ENCODE results near the gene LCN6. TPM values are rescaled to one million over a fixed set of nuclear protein-coding genes. Genes with fewer than 3 reads are reported as not detected.
A peak's percentile ranks its signal among the peaks of the same experiment; 100 is the strongest.
"Not testable (repeated sequence)": the region's sequence is repeated elsewhere in the genome, so short reads cannot be mapped to it uniquely, and the experiment has no call there.

The LCN6 gene
- total RNA-seq, 1 donor from 2014 or later = 22.2 TPM

DNA sequence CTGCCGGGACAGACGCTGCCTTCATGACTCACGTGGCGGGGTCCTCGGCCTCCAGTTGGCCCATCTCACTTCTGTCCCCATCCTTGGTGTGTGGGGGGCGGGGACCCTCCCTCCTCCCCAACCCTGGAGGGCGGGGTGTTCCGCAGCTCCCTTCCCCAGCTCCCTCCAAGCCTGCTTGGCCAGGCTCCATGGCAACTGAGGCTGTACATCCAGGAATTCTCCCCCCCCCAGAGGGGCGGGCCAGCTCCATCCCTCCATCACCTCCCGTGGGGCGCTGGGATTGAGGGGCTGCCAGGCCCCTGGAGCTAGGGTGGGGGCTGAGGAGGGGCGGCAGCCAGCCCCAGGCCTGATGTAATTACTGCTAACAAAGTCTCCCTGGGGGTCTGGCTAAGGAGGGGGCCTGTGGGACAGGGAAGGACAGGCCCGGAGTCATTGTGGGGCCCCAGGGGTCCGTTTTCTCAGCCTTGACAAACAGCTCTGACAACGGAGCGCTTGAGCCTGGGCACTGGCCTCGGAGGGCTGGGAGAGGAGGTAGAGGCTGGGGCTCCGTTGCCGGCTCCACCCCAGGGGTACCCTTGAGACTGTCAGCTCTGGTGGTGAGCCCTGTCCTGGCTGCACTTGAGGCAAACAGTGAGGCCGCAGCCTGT lies 28.0 kb downstream of the LCN6 start:
- intact Hi-C loops (cut with DNase I) = no loop called here
- DNase-seq (ENCODE audit: missing footprints) (no peak), ATAC-seq (peak; percentile 40)

DNA sequence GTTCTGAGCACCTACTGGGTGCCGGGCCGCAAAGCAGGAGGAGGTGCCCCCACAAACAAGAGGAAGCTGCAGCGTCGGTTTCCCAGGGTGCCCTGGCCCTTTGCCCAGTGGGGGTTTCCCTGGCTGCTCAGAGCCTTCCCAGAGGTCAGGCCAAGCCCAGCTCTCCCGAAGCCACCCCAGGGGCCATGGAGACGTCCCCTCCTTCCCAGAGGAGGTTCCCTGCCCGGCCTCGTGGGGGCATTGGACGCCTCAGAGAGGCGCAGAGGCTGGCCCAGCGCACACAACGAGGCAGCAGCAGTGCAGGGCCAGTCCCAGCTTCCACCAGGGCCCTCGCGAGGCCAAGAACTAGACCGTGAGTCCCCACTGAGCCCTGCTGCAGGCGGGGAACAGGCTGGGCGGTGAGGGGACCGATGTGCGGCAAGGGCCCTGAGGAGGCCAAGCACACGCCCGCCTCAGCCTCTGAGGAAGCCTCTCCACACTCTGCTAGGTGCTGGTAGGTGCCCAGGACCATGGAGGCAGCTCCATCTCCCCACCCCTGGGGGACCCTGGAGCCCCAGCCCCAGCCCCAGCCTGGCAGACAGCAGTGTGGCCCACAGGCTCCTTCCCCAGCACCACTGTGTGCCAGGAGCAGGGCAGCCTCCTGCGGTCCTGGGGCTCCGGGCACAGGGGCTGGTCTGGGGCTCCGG lies 29.0 kb downstream of the LCN6 start:
- no peak for ATAC-seq
- intact Hi-C loops (cut with DNase I) = loop anchor here (5.0 kb wide), 1 partner anchor 47 kb away; no protein-coding TSS in a partner anchor
- DNase-seq (ENCODE audit: missing footprints) = no peak

DNA sequence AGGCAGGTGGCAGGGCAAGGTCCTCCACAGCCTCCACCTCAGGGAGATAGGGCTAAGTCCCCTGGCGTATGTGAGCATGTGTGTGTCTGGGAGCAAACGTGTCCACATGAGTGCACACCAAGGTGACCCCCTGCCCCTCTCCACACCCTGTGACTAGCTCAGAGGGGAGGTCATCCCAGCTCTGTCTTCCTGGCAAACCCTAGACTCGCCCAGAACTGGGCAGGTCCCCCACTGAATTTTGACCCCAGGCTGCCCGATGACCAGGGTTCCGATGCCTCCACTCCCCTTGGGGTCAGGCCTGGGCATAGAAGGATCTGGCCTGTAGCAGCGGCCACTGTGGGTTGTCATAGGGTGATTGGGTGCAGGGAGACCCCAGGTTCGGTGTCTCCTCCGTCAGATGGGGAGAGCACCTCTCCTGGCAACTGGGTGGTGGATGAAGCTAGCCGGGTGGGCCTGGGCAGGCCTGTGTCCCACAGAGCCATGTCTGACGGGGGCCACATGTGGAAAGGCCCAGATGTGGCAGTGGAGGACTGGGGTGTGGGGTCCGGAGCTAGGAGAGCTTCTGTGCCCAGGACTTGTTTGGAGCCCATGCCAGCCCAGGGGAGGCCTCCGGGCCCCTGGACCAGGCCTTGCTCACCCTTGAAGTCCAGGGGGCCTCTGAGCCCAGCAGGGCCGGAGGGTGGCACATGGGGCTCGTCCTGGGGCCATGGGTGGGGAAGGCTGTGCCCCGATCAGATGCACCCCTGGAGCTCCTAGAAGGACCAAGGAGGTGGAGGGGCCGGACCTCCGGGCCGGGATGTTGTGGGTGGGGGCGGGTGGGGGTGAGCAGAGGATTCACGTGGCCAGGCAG lies 29.8 kb downstream of the LCN6 start:
- DNase-seq (ENCODE audit: missing footprints) (no peak), ATAC-seq (no peak)
- intact Hi-C loops (cut with DNase I) = loop anchor here (5.0 kb wide), 1 partner anchor 46 kb away; no protein-coding TSS in a partner anchor

DNA sequence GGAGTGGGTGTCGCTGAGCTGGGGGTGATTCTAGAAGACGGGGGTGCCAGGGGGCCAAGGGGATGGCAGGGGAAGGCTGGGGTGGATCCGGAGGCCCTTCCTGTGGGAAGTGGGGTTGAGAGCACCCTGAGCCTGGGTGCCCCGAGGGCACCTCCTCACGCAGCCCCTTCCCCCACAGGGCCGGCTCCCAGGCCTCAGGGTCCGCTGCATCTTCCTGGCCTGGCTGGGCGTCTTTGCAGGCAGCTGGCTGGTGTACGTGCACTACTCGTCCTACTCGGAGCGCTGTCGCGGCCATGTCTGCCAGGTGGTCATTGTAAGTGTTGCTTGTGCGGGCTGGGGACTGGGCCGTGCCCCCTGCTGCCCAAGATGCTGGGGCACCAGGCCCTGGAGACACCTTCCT lies 30.9 kb downstream of the LCN6 start:
- DNase-seq (ENCODE audit: missing footprints) (no peak), ATAC-seq (no peak)
- intact Hi-C loops (cut with DNase I) = loop anchor here (5.0 kb wide), 1 partner anchor 45 kb away; no protein-coding TSS in a partner anchor

DNA sequence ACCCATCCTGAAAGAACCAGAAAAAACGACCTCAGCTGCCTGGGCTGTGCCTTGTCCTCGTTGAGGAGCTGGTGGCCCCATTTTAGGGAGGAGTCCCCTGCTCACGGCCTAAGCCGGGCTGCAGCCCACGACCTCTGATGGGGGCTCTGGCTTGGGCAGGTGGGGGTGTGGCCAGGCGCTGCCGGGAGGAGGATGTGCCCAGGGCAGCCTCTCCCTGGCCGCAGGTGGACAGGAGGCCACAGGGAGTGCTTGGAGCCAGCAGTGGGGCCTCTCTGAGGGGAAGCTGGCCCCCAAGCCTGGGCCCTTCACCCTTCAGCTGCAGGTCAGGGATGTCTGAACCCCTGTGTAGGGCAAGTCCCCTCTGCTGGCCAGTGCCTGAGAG lies 33.4 kb downstream of the LCN6 start:
- no peak for ATAC-seq
- intact Hi-C loops (cut with DNase I) = loop anchor here (5.0 kb wide), 1 partner anchor 43 kb away; no protein-coding TSS in a partner anchor
- no peak for DNase-seq (ENCODE audit: missing footprints)

DNA sequence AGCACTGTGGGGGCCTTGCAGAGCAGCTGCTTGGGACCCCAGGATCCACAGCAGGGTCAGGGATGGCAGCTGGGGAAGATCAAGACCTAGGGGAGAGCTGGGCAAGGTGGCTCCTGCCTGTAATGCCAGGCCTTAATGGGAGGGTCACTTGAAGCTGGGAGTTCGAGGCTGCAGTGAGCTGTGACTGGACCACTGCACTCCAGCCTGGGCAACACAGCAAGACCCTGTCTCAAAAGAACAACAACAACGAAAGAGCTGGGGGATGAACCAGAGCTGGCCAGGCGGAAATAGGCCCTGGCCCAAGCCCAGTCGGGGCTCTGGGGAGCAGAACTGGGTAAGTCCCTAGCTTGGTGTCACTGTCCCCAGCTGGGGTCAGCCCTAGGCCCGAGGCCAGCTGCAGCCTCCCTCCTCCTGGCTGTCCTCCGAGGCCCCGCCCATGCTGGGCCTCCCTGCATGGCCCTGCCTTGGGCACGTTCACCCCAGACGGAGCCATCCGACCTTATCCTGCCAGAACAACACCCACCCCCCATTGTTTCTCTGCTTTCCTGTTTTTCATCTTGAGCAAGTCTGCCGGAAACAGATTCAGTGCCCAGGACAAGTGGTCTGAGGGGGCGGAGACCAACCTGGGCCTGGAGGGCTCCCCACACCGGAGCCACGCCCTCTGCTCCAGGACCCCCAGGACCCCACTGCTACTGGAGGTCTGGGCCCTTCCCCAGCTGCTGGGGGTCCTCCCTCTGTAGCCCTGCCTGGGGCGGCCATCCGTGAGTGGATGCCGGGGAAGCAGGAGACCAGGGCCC lies 34.0 kb downstream of the LCN6 start:
- DNase-seq (ENCODE audit: missing footprints) (peak; percentile 78), ATAC-seq (peak; percentile 34)
- intact Hi-C loops (cut with DNase I) = no loop called here

DNA sequence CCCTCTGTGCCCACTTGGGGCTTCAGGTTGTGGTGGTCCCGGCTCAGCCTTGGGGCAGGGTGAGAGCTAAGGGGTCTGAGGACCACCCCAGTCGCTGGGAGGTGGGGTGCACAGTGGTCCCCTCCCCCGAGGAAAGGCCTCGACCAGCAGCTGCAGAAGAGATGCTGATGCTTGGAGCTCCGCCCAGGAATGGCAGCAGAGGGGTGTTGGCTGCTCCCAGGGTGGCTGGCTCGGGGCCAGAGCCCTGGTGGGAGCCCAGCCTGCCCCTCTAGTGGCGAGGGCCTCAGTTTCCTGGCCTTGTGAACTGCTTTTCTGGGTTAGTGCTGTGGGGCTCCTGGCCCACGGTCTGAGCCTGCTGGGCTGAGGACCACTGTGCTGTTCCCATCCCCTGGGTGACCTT lies 34.8 kb downstream of the LCN6 start:
- ATAC-seq = no peak
- DNase-seq (ENCODE audit: missing footprints) = peak; percentile 72
- intact Hi-C loops (cut with DNase I) = no loop called here

DNA sequence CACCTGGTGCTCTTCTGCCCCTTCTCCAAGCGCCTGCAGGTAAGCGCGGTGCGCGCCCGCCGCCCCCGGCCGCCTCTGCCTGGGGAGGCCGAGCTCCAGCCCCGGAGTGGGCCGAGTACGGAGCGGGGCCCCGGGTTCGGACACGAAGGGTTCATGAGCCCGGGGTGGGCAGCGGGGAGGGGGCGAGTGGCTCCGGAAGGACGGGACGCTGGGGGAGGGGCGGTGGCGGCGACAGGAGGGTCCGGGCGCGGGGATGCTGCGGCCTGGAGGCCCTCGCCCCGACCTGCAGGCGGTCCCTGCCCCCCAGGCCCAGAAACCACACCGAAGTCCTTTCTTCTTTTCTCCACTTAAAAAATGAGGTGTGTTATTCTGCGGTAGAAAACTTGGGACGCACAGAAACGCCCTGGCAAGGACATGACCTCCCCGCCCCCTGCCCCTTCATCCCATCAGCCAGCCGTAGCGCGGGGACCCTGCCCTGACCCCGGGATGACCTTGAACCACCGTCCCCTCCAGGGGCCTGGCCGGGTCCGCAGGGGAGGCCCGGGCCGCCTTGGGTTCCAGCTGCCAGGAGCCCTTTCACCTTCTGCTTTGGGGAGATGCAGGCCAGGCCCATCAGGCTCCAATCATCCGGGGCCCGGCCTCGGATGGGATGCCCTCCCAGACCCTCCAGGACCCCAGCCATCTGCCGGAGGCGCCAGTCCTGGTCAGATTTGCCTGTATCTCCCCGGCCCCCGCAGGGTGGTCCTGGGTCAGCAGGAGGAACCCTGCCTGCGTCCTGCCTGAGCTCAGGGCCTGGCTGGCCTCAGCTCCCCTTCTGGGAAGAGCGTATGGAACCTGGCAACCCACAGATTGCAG lies 35.4 kb downstream of the LCN6 start:
- DNase-seq (ENCODE audit: missing footprints) = no peak
- ATAC-seq = no peak
- intact Hi-C loops (cut with DNase I) = no loop called here

DNA sequence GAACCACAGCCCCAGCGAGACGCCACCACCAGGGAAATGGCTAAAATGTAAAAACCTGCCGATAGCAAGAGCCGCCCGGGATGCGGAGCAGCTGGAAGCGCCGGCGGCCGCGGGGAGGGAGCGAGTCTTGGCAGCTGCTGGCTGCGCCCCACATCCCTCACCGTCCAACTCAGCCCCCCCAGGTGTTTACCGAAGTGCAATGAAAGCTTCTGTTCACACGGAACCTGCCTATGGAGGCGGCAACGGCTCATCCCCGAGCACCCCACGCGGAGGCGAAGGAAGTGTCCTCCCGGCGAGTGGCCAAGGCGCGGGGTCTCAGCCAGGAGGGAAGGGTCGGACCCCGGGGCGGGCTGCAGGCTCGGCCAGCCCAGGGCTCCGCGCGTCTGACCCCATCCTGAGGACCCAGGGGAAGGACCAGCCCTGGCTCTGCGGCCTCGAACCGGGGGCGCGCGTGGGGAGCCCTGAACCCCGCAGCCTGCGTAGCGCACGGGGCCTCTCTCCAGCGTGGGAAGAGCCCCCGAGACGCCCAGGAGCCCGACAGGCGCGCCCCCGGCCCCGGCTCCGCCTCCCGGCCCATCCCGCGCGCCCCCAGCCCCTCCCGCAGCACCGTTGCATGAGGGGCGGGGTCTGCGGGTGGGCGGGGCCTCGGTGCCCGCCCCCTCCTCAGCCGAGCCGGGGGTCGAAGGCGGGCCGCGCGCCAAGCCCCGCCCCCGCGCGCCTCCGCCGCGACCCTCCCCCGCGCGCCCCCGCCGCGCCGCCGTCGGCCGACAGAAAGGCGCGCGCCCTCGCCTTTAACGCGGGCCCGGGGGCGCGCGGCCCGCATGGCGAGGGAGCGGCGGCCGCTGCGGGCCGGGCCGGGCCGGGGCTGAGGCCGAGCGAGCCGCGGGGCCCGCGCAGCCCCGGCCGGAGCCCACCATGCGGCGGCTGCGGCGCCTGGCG lies 36.3 kb downstream of the LCN6 start, which contains the start of gene DIPK1B:
Gene DIPK1B, plus strand, starts transcription at position 822 of the 939 bp plus-strand sequence. Its CDS starts 94 bp downstream, at position 916.
- ATAC-seq = peak; percentile 13
- intact Hi-C loops (cut with DNase I) = no loop called here
- no peak for DNase-seq (ENCODE audit: missing footprints)

DNA sequence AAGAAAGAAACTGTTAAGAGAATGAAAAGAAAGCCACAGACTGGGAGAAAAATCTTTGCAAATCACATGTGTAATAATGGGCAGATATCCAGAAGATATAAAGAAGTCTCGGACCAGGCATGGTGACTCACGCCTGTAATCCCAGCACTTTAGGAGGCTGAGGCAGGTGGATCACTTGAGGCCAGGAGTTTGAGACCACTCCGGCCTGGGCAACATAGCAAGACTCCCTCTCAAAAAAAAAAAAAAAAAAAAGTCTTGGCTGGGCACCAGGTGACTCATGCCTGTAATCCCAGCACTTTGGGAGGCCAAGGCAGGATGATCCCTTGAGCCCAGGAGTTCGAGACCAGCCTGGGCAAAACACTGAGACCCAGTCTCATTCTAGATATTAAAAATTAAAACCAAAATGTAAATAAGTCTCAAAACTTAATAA lies 37.1 kb downstream of the LCN6 start:
- ATAC-seq; DNase-seq (ENCODE audit: missing footprints); intact Hi-C loops (cut with DNase I): not testable (repeated sequence)

DNA sequence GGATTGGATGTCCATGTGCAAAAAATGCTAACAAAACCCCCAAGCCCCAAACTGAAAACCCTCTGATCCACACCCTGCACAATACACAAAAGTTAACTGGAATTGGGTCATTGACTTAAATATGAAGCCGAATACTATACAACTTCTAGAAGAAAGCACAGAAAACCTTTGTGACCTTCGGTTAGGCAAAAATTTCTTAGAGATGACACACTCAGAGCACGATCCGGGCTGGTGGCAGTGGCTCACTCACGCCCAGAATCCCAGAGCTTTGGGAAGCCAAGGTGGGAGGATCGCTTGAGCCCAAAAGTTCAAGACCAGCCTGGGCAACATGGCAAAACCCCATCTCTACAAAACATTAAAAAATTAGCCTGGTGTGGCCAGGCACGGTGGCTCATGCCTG lies 37.8 kb downstream of the LCN6 start:
- intact Hi-C loops (cut with DNase I) = no loop called here
- no peak for DNase-seq (ENCODE audit: missing footprints)
- ATAC-seq = no peak

DNA sequence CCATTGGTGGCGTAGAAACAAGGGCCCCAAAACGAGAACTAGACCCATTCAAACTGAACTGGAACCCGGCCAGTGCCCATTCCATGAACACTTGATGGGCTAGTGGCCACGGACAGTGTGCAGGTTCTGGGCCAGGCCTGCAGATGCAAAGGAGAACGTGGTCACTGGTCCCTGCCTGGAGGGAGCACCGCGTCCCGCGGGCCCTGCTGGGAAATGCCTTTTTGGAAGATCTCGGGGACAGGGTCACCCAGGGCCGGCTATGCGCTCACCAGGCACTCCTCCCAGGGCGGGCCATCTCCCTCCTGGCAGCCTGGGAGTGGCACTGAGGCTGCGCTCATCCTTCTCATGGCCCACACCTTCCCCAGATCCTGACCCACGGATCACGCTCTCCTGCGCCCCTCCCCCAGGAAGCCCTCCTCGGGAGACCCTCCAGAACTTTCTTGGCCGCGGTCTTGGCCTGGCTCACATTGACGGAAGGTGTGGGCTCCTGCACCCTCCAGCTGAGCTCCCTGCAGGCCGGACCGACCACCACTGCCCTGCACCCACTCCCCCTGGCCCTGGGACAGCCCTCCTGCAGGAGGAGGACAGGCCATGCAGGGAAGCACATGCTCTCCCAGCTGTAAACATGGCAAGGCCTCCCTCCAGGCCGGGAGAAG lies 38.7 kb downstream of the LCN6 start:
- no peak for ATAC-seq
- intact Hi-C loops (cut with DNase I) = no loop called here
- no peak for DNase-seq (ENCODE audit: missing footprints)

DNA sequence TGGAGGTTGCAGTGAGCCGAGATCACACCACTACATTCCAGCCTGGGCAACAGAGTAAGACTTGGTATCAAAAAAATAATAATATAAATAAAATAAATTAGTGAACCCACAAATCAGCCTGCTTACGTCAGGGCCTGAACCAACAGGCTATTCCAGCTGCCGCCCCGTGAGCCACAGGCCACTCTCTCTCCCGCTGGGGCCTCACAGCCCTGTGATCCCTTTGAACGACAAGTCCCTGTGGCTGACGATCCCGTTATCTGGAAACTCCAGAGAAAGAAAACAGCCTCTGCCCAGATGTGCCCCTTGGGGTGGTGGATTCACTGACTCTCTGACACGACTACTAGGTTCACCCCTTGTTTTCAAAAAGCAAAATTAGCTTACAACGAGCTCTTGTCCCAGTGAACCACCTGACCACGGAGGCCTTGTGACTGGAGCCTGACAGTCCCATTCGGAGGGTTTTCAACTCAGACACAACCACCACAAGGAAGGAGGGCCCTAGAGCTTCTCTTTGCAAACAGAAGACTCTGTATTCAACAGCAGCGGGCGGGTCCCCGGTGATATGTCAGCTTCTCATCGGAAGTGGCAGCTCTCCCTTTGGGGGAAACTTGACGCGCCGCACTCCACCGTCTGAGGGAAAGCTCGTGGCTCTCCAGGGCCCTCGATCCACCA lies 40.3 kb downstream of the LCN6 start:
- ATAC-seq (no peak), DNase-seq (ENCODE audit: missing footprints) (no peak)
- intact Hi-C loops (cut with DNase I) = no loop called here

DNA sequence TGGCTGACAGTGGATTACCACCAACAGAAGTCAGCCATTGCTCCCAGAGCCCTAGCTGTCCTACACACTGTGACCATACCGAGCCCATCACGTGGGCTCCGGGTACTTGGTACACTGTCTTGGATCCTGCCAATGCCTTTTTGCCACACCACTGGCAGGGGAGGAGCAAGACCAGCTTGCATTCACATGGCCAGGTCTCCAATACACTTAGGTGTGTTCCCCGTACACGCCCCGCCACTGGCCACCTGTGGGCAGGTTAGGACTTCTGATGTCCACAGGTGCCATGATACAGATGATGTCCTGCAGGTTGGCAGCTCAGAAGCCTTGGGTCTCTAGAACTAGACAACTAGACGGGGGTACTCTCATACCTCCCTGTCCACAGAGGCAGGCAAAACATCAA lies 41.3 kb downstream of the LCN6 start:
- ATAC-seq (no peak), DNase-seq (ENCODE audit: missing footprints) (no peak)
- intact Hi-C loops (cut with DNase I) = no loop called here

DNA sequence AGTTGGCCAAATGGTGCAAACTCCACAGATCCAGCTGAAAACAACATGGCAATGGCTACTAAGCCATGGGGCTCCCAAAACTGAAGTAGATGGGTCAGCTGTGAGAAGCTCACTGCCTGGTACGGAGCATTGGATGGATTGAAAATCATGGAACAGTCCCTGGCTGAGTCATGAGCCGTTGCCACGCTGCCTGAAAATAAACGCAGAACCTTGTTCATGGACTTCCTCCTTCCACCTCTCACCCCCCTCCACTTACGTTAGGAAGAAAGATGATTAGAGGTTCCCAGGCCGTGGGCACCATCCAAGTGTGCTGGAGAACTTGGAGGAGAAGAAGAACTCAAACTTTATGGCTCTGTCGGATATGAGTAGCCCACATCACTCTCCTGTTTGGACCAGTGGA lies 42.8 kb downstream of the LCN6 start:
- intact Hi-C loops (cut with DNase I) = no loop called here
- DNase-seq (ENCODE audit: missing footprints) (no peak), ATAC-seq (no peak)

DNA sequence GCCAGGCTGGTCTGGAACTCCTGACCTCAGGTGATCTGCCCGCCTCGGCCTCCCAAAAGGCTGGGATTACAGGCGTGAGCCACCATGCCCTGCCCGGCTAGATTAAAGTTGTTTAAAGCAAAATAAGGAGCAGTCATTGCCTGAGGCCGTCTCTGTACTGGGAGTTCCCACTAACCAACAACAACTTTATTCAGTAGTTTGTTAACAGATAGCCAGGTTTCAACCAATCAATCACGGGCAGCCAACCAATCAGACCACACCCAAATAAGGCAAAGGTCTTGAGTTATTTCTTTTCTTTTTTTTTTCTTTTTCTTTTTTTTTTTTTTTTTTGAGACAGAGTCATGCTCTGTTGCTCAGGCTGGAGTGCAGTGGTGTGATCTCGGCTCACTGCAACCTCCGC lies 43.6 kb downstream of the LCN6 start:
- ATAC-seq; DNase-seq (ENCODE audit: missing footprints); intact Hi-C loops (cut with DNase I): not testable (repeated sequence)
